Measurements from ENCODE around the gene EXTL1. TPM values are rescaled to one million over a fixed set of nuclear protein-coding genes. Genes with fewer than 3 reads are reported as not detected.

EXTL1 gene
- total and polyA plus RNA-seq, 10 of the 15 experiments (the other 5 are each of a cell fraction or from before 2014, with no cell fraction given), result not detected

GRCh38 chr1:25973610-25974321 is 47.8 kb upstream of the EXTL1 start (continued):
- TF ChIP-seq CEBPZ (IDR thresholded peaks at IDR 0.05; ENCODE audit: low read depth, low read length), result no peak
- TF ChIP-seq NR2C1 (IDR thresholded peaks at IDR 0.05), result no peak
- no peak for TF ChIP-seq NRF1 (conservative IDR thresholded peaks at IDR 0.05; ENCODE audit: low read depth, low read length)
- no peak for TF ChIP-seq ATF2 (IDR thresholded peaks at IDR 0.05; ENCODE audit: low read length)
- TF ChIP-seq SRF (IDR thresholded peaks at IDR 0.05; ENCODE audit: low read depth in 2 of 2, low read length in 2 of 2), result no peak
- no peak for TF ChIP-seq MTA3 (IDR thresholded peaks at IDR 0.05; ENCODE audit: borderline replicate concordance, low read length)
- TF ChIP-seq ETV6 (conservative IDR thresholded peaks at IDR 0.05 in 1 of 2, IDR thresholded peaks at IDR 0.05 in 1 of 2; ENCODE audit: borderline replicate concordance in 1 of 2, low read depth in 1 of 2), result no peak
- TF ChIP-seq MEF2A (IDR thresholded peaks at IDR 0.05; ENCODE audit: insufficient read depth, low read depth, low read length), result no peak

Measured in GM12878 (cell line).